GM18508 (cell line): ENCODE data around the gene IL18RAP.

Experiments used
- ATAC-seq: cut with Tn5 transposase; IDR thresholded peaks from one replicate; pipeline ENCODE4 v1.9.1; 2021; ENCODE audit warnings: moderate number of reproducible peaks; ENCODE audit not compliant: insufficient read depth, unreplicated experiment

The IL18RAP gene

GRCh38 chr2:102451968-102452367 lies 29.0 kb downstream of the IL18RAP start:
- ATAC-seq, result no peak

- ATAC-seq, result no peak
Measured at GRCh38 chr2:102453501-102453900, 30.5 kb downstream of the IL18RAP start.

- ATAC-seq, result no peak
Measured at GRCh38 chr2:102455061-102455670, 32.2 kb downstream of the IL18RAP start.

GRCh38 chr2:102460467-102460866 lies 37.5 kb downstream of the IL18RAP start:
- no peak for ATAC-seq

GRCh38 chr2:102461188-102461587 lies 38.2 kb downstream of the IL18RAP start:
- ATAC-seq, result no peak

GRCh38 chr2:102463160-102463559 lies 40.2 kb downstream of the IL18RAP start:
- no peak for ATAC-seq

- ATAC-seq, result no peak
Measured at GRCh38 chr2:102470168-102470567, 47.2 kb downstream of the IL18RAP start.

- no peak for ATAC-seq
Measured at GRCh38 chr2:102473020-102473419, 50.1 kb downstream of the IL18RAP start, which contains the start of gene SLC9A4. Gene SLC9A4, plus strand, starts transcription at chr2:102473226. Its CDS starts 534 bp downstream, at chr2:102473760.

- ATAC-seq, result no peak
Measured at GRCh38 chr2:102473631-102474030, 50.7 kb downstream of the IL18RAP start.

GRCh38 chr2:102474785-102475184 lies 51.8 kb downstream of the IL18RAP start:
- ATAC-seq, result no peak

GRCh38 chr2:102478686-102479470 lies 55.9 kb downstream of the IL18RAP start:
- no peak for ATAC-seq

GRCh38 chr2:102480285-102481195 lies 57.6 kb downstream of the IL18RAP start:
- no peak for ATAC-seq

GRCh38 chr2:102481931-102482330 lies 59.0 kb downstream of the IL18RAP start:
- ATAC-seq, result no peak

- no peak for ATAC-seq
Measured at GRCh38 chr2:102483086-102483485, 60.1 kb downstream of the IL18RAP start.

- ATAC-seq, result no peak
Measured at GRCh38 chr2:102484310-102485061, 61.5 kb downstream of the IL18RAP start.

GRCh38 chr2:102485147-102485785 lies 62.3 kb downstream of the IL18RAP start:
- no peak for ATAC-seq

- no peak for ATAC-seq
Measured at GRCh38 chr2:102486941-102487702, 64.2 kb downstream of the IL18RAP start.

GRCh38 chr2:102487761-102488462 lies 65.0 kb downstream of the IL18RAP start:
- ATAC-seq, result no peak
